LNCAP (cell line): ENCODE measurements around the gene DTD1.

Experiments used
- CTCF ChIP-seq: fragments of 450-650 bp; IDR thresholded peaks from 2 replicates; pipeline ENCODE4 v1.5.1; 2017; ENCODE audit warnings: mild to moderate bottlenecking

DTD1 gene

GRCh38 chr20:18647777-18648176, 59.9 kb downstream of the DTD1 start:
- no peak for TF ChIP-seq CTCF

- no peak for TF ChIP-seq CTCF
Observed at GRCh38 chr20:18650224-18650623, 62.4 kb downstream of the DTD1 start.

- no peak for TF ChIP-seq CTCF
Observed at GRCh38 chr20:18653736-18654447, 66.0 kb downstream of the DTD1 start.

GRCh38 chr20:18654448-18654773, 66.6 kb downstream of the DTD1 start:
- TF ChIP-seq CTCF = no peak

- no peak for TF ChIP-seq CTCF
Observed at GRCh38 chr20:18657575-18657974, 69.7 kb downstream of the DTD1 start.

GRCh38 chr20:18662279-18663040, 74.6 kb downstream of the DTD1 start:
- no peak for TF ChIP-seq CTCF

GRCh38 chr20:18663932-18664331, 76.1 kb downstream of the DTD1 start:
- TF ChIP-seq CTCF = no peak
